ENCODE results near the gene TRAF7.
A peak's percentile ranks its signal among the peaks of the same experiment; 100 is the strongest.

Gene TRAF7

DNA sequence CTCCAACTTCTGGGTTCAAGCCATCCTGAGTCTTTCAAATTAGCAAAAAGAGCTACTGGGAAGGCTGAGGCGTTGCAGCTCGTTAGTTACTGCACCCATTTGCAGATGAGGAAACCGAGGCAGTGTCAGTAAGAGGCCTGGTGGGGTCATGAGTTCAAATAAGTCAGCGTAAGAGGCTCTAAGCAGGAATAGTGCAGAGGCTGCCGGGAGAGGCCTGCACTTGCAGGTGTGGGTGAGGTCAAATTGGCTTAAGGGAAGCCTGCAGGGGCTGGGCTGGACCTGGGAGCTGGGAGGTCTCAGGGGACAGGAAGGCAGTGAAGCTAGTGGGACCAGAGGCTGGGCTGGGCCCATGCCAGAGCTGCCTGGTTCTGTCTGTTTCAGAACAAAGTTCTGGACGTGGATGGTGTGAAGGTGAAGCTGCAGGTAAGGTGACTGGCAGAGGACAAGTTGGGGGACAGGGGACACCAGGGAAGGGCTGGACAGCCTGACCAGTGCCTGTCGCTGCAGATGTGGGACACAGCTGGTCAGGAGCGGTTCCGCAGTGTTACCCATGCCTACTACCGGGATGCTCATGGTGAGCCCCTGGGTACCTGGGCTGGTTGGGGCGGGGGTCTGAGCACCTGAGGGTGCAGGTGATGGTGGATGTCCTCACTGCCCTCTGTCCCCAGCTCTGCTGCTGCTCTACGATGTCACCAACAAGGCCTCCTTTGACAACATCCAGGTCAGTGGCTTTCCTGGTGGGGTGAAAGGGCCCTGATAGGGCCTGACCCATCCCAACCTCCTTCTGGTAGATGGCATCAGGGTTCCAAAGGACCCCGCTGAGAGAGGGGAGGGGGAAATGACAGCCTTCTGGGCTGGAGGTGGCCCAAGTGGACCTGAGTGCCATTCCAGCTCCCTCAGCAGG, 4.1 kb upstream of the TRAF7 start:
- peak overlapping the region; percentile 30 for H3K27ac ChIP-seq (ENCODE audit: low read depth, low read length)
- no peak overlapping the region for H2AFZ ChIP-seq (ENCODE audit: low read depth, low read length, severe bottlenecking)
- H3K4me2 ChIP-seq (ENCODE audit: low read depth, low read length, poor library complexity, severe bottlenecking): peak overlapping the region; percentile 79
- H3K9me2 ChIP-seq (replicated peaks; ENCODE audit: insufficient read depth, low read length): no peaks in the 10 kb centered on the region
- H3K4me3 ChIP-seq (ENCODE audit: insufficient read depth, low read length, poor library complexity, severe bottlenecking): no peak overlapping the region
- TF ChIP-seq EZH2phosphoT487 (conservative IDR thresholded peaks at IDR 0.05; ENCODE audit: low read length): no peak
- TF ChIP-seq, protein P1, sequence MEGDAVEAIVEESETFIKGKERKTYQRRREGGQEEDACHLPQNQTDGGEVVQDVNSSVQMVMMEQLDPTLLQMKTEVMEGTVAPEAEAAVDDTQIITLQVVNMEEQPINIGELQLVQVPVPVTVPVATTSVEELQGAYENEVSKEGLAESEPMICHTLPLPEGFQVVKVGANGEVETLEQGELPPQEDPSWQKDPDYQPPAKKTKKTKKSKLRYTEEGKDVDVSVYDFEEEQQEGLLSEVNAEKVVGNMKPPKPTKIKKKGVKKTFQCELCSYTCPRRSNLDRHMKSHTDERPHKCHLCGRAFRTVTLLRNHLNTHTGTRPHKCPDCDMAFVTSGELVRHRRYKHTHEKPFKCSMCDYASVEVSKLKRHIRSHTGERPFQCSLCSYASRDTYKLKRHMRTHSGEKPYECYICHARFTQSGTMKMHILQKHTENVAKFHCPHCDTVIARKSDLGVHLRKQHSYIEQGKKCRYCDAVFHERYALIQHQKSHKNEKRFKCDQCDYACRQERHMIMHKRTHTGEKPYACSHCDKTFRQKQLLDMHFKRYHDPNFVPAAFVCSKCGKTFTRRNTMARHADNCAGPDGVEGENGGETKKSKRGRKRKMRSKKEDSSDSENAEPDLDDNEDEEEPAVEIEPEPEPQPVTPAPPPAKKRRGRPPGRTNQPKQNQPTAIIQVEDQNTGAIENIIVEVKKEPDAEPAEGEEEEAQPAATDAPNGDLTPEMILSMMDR (IDR thresholded peaks at IDR 0.05; ENCODE audit: insufficient read depth, low read length, poor library complexity, severe bottlenecking): no peak
- H3K27me3 ChIP-seq (ENCODE audit: low read length): no peaks in the 10 kb centered on the region
- H3K79me2 ChIP-seq (ENCODE audit: insufficient read depth, low read length): peaks cover 27% of the 10 kb centered on the region
- peaks cover 25% of the 10 kb centered on the region for H3K36me3 ChIP-seq (ENCODE audit: low read length)
- no peaks in the 10 kb centered on the region for H3K9me3 ChIP-seq (ENCODE audit: insufficient read depth, low read length)
- H3K9ac ChIP-seq (ENCODE audit: low read length): peak overlapping the region; percentile 100
- H3F3A ChIP-seq (ENCODE audit: insufficient read depth): peaks cover 64% of the 10 kb centered on the region
- H4K20me1 ChIP-seq (ENCODE audit: low read depth, low read length): peaks cover 9% of the 10 kb centered on the region; the same call in 1 of the 2 replicates

GRCh38 chr16:2152695-2153506, 2.7 kb upstream of the TRAF7 start:
- Histone ChIP-seq H3K27ac (ENCODE audit: low read depth, low read length) (peak overlapping the region; percentile 72), H3K9ac (ENCODE audit: low read length) (peak overlapping the region; percentile 100), H3K9me2 (replicated peaks; ENCODE audit: insufficient read depth, low read length) (no peaks in the 10 kb centered on the region), H4K20me1 (ENCODE audit: low read depth, low read length) (peaks cover 9% of the 10 kb centered on the region; the same call in 1 of the 2 replicates), H3F3A (ENCODE audit: insufficient read depth) (peaks cover 58% of the 10 kb centered on the region), H2AFZ (ENCODE audit: low read depth, low read length, severe bottlenecking) (no peak overlapping the region), H3K36me3 (ENCODE audit: low read length) (peaks cover 25% of the 10 kb centered on the region), H3K4me3 (ENCODE audit: insufficient read depth, low read length, poor library complexity, severe bottlenecking) (peak overlapping the region; percentile 100), H3K9me3 (ENCODE audit: insufficient read depth, low read length) (no peaks in the 10 kb centered on the region), H3K79me2 (ENCODE audit: insufficient read depth, low read length) (peaks cover 41% of the 10 kb centered on the region), H3K27me3 (ENCODE audit: low read length) (no peaks in the 10 kb centered on the region), H3K4me2 (ENCODE audit: low read depth, low read length, poor library complexity, severe bottlenecking) (peak overlapping the region; percentile 79)
- no peak for TF ChIP-seq EZH2phosphoT487 (conservative IDR thresholded peaks at IDR 0.05; ENCODE audit: low read length)
- TF ChIP-seq, protein P1 (IDR thresholded peaks at IDR 0.05; ENCODE audit: insufficient read depth, low read length, poor library complexity, severe bottlenecking): no peak

DNA sequence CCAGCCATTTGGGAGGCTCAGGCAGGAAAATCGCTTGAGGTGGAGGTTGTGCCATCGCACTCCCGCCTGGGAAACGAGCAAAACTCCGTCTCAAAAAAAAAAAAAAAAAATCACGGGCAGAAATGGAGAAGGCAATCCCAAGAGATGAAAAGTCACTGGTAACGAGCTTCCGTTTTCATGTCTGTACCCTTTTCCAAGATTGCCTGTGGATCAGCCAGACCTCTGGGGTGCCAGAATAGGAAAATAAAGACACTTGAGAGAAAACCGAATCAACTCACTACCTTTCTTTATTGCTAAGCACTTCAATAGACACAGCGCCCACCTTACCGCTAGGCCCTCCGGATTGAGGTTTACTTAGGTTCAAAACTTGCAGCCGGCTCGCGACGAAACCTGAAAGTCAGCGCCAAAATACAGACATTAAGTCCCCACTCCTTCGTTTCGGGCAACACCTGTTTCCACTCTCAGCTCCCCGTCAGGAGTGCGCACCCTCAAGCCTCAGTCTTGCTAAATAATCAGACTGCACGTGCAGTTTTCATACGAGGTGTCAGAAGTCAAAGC, 970 bp upstream of the TRAF7 start:
- H3K9ac ChIP-seq (ENCODE audit: low read length): peak overlapping the region; percentile 100
- H3K4me3 ChIP-seq (ENCODE audit: insufficient read depth, low read length, poor library complexity, severe bottlenecking): peak overlapping the region; percentile 100
- TF ChIP-seq EZH2phosphoT487 (conservative IDR thresholded peaks at IDR 0.05; ENCODE audit: low read length): no peak
- TF ChIP-seq, protein P1 (IDR thresholded peaks at IDR 0.05; ENCODE audit: insufficient read depth, low read length, poor library complexity, severe bottlenecking): no peak
- H2AFZ ChIP-seq (ENCODE audit: low read depth, low read length, severe bottlenecking): no peak overlapping the region
- peaks cover 25% of the 10 kb centered on the region for H3K36me3 ChIP-seq (ENCODE audit: low read length)
- peaks cover 55% of the 10 kb centered on the region for H3F3A ChIP-seq (ENCODE audit: insufficient read depth)
- H3K9me3 ChIP-seq (ENCODE audit: insufficient read depth, low read length): no peaks in the 10 kb centered on the region
- H3K27me3 ChIP-seq (ENCODE audit: low read length): no peaks in the 10 kb centered on the region
- H3K79me2 ChIP-seq (ENCODE audit: insufficient read depth, low read length): peaks cover 58% of the 10 kb centered on the region
- H3K9me2 ChIP-seq (replicated peaks; ENCODE audit: insufficient read depth, low read length): no peaks in the 10 kb centered on the region
- peak overlapping the region; percentile 79 for H3K4me2 ChIP-seq (ENCODE audit: low read depth, low read length, poor library complexity, severe bottlenecking)
- H3K27ac ChIP-seq (ENCODE audit: low read depth, low read length): peak overlapping the region; percentile 72
- peaks cover 9% of the 10 kb centered on the region; the same call in 1 of the 2 replicates for H4K20me1 ChIP-seq (ENCODE audit: low read depth, low read length)
